ENCODE results near the gene OR4B1. TPM values are rescaled to one million over a fixed set of nuclear protein-coding genes. Genes with fewer than 3 reads are reported as not detected.

Gene OR4B1
- total and polyA plus RNA-seq, 2 of the 8 experiments (the other 6 are each of a cell fraction or from before 2014, with no cell fraction given), result not detected

GRCh38 chr11:48169717-48170116, 46.9 kb upstream of the OR4B1 start:
- Histone ChIP-seq H3K36me3 (ENCODE audit: control insufficient read depth in 2 of 4, insufficient read depth in 4 of 4, low read length in 3 of 4) (no peaks in the 10 kb centered on the region), H3K9me3 (ENCODE audit: insufficient read depth in 2 of 2, low read depth in 1 of 2, low read length in 1 of 2) (no peaks in the 10 kb centered on the region), H4K20me1 (replicated peaks in 1 of 2; ENCODE audit: control insufficient read depth in 1 of 2, insufficient read depth in 2 of 2, low read length in 2 of 2) (no peaks in the 10 kb centered on the region), H4K91ac (replicated peaks; ENCODE audit: insufficient read length, low read length) (no peak overlapping the region), H2AFZ (ENCODE audit: low read length) (no peak overlapping the region), H2BK15ac (ENCODE audit: low read length) (no peak overlapping the region), H3K56ac (replicated peaks; ENCODE audit: insufficient read length, low read depth, low read length) (no peak overlapping the region), H3K18ac (ENCODE audit: extremely low read depth, low read length) (no peak overlapping the region), H3K14ac (ENCODE audit: insufficient read length) (no peak overlapping the region), H2AK5ac (ENCODE audit: low read depth, low read length) (no peak overlapping the region), H3K27me3 (replicated peaks in 1 of 4; ENCODE audit: control insufficient read depth in 3 of 4, extremely low read depth in 1 of 4, insufficient read depth in 3 of 4, low read length in 3 of 4) (no peaks in the 10 kb centered on the region), H3K4me1 (replicated peaks in 1 of 4; ENCODE audit: control insufficient read depth in 3 of 4, insufficient read depth in 4 of 4, low read length in 3 of 4) (no peaks in the 10 kb centered on the region), H3K4me3 (ENCODE audit: extremely low read depth in 1 of 4, insufficient read depth in 2 of 4, low read depth in 3 of 4, low read length in 4 of 4) (no peak overlapping the region), H2BK20ac (ENCODE audit: low read length) (no peak overlapping the region), H3K79me1 (ENCODE audit: low read depth, low read length) (no peaks in the 10 kb centered on the region), H2BK120ac (replicated peaks; ENCODE audit: low read depth, low read length) (no peak overlapping the region), H2BK12ac (ENCODE audit: low read depth, low read length) (no peak overlapping the region), H3K4me2 (ENCODE audit: insufficient read depth in 1 of 2, low read depth in 2 of 2, low read length in 2 of 2) (no peak overlapping the region), H4K8ac (ENCODE audit: extremely low read depth, insufficient read depth, low read length) (no peak overlapping the region), H3K27ac (ENCODE audit: low read depth, low read length) (no peak overlapping the region), H3K9ac (replicated peaks in 1 of 4; ENCODE audit: extremely low read depth in 1 of 4, low read depth in 3 of 4, low read length in 3 of 4) (no peak overlapping the region), H3K23me2 (ENCODE audit: low read depth, low read length) (no peaks in the 10 kb centered on the region), H3K79me2 (ENCODE audit: control insufficient read depth in 1 of 2, insufficient read depth in 2 of 2, low read length in 2 of 2) (no peaks in the 10 kb centered on the region), H2BK5ac (ENCODE audit: low read depth, low read length) (no peak overlapping the region), H4K5ac (ENCODE audit: insufficient read length, low read depth, low read length) (no peak overlapping the region), H3K4ac (replicated peaks; ENCODE audit: insufficient read length, low read depth, low read length) (no peak overlapping the region), H3K23ac (ENCODE audit: insufficient read length) (no peak overlapping the region)
- no peak for DNase-seq (ENCODE audit: low read depth in 1 of 2, low spot score in 2 of 2)
- WGBS, 2 experiments (ENCODE audit: extremely low coverage in 1 of 2, insufficient coverage in 1 of 2, insufficient read length in 1 of 2, insufficient replicate concordance in 2 of 2, low coverage in 1 of 2, low lambda C conversion rate in 2 of 2, missing lambda C conversion rate in 1 of 2), result 88% methylated on average over 7 of the region's 7 CpGs; no CpG with 5 or more reads in 1 of the 2 experiments
- no peak for FAIRE-seq
- POLR2A ChIA-PET (ENCODE audit: partially characterized antibody), result no interaction called here
- CTCF ChIA-PET (ENCODE audit: partially characterized antibody), result interaction anchor here (0.7 to 1.6 kb wide), 3 partner anchors 16 to 290 kb away, joined by 3 read pairs; no protein-coding TSS in a partner anchor
- no peak for TF ChIP-seq POLR2A (IDR thresholded peaks at IDR 0.05; ENCODE audit: control extremely low read depth in 1 of 2, low read depth in 2 of 2, low read length in 2 of 2)
- no peak for TF ChIP-seq FOSL1 (IDR thresholded peaks at IDR 0.05; ENCODE audit: insufficient read depth, low read depth, low read length)
- TF ChIP-seq, protein P1, sequence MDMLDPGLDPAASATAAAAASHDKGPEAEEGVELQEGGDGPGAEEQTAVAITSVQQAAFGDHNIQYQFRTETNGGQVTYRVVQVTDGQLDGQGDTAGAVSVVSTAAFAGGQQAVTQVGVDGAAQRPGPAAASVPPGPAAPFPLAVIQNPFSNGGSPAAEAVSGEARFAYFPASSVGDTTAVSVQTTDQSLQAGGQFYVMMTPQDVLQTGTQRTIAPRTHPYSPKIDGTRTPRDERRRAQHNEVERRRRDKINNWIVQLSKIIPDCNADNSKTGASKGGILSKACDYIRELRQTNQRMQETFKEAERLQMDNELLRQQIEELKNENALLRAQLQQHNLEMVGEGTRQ (IDR thresholded peaks at IDR 0.05; ENCODE audit: low read length), result no peak
- TF ChIP-seq, protein P2, sequence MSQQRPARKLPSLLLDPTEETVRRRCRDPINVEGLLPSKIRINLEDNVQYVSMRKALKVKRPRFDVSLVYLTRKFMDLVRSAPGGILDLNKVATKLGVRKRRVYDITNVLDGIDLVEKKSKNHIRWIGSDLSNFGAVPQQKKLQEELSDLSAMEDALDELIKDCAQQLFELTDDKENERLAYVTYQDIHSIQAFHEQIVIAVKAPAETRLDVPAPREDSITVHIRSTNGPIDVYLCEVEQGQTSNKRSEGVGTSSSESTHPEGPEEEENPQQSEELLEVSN (IDR thresholded peaks at IDR 0.05), result no peak
- no peak for TF ChIP-seq SAP30 (IDR thresholded peaks at IDR 0.05; ENCODE audit: insufficient read depth, insufficient replicate concordance, low read length)
- no peak for TF ChIP-seq BRCA1 (IDR thresholded peaks at IDR 0.05; ENCODE audit: low read depth, low read length)
- no peak for TF ChIP-seq KDM5A (IDR thresholded peaks at IDR 0.05; ENCODE audit: low read length)
- TF ChIP-seq, protein P3, sequence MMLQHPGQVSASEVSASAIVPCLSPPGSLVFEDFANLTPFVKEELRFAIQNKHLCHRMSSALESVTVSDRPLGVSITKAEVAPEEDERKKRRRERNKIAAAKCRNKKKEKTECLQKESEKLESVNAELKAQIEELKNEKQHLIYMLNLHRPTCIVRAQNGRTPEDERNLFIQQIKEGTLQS (IDR thresholded peaks at IDR 0.05; ENCODE audit: insufficient read depth, low read depth, low read length), result no peak
- TF ChIP-seq EP300 (IDR thresholded peaks at IDR 0.05; ENCODE audit: borderline replicate concordance in 1 of 2, low read depth in 2 of 2, low read length in 2 of 2), result no peak
- TF ChIP-seq NRF1 (IDR thresholded peaks at IDR 0.05; ENCODE audit: low read depth, low read length), result no peak
- TF ChIP-seq RNF2 (IDR thresholded peaks at IDR 0.05; ENCODE audit: borderline replicate concordance, low read depth, low read length, missing control alignments, poor library complexity, severe bottlenecking), result no peak
